K562 (cell line): ENCODE data around the gene LGALS3BP. TPM values are rescaled to one million over a fixed set of nuclear protein-coding genes. Genes with fewer than 3 reads are reported as not detected.

Experiments used
- ARID3A ChIP-seq: IDR thresholded peaks from 2 replicates; pipeline ENCODE4 v1.6.1; 2012; ENCODE audit warnings: low read depth, low read length, improper control_type of control experiment, borderline replicate concordance
- FOXK2 ChIP-seq, 2 experiments: fragments of 450-650 bp; IDR thresholded peaks in 1 of 2; conservative IDR thresholded peaks in 1 of 2; 2 replicates each; pipeline ENCODE4 v1.6.1; 2016; ENCODE audit warnings: low read depth in 2 of 2, mild to moderate bottlenecking in 1 of 2
- GTF2E2 ChIP-seq: fragments of 200-800 bp; sonication (Bioruptor generic); IDR thresholded peaks from 2 replicates; pipeline ENCODE4 v1.6.1; 2016; ENCODE audit warnings: missing genetic modification characterization, missing compliant biosample characterization
- ID3 ChIP-seq, 2 experiments: fragments of 250-450 bp in 1 of 2; fragments of 450-650 bp in 1 of 2; sonication (Bioruptor Pico) in 1 of 2; IDR thresholded peaks; 2 replicates each; pipeline versions ENCODE4 v1.6.1 to v1.8.0; 2016 to 2021; ENCODE audit warnings: mild to moderate bottlenecking in 2 of 2, moderate library complexity in 2 of 2, missing compliant biosample characterization in 1 of 2, missing genetic modification characterization in 1 of 2
- KAT8 ChIP-seq: fragments of 450-650 bp; IDR thresholded peaks from 2 replicates; pipeline ENCODE4 v1.6.1; 2016; ENCODE audit warnings: low read depth, mild to moderate bottlenecking
- KDM4B ChIP-seq, 2 experiments: fragments of 450-650 bp in 1 of 2; sonication (generic) in 1 of 2; IDR thresholded peaks; 2 replicates each; pipeline ENCODE4 v1.6.1; 2016 to 2017; ENCODE audit warnings: borderline replicate concordance in 2 of 2, antibody characterized with exemption in 1 of 2, low read depth in 1 of 2, mild to moderate bottlenecking in 1 of 2
- KHSRP ChIP-seq: fragments of 450-650 bp; IDR thresholded peaks from 2 replicates; pipeline ENCODE4 v1.6.1; 2017
- MCM5 ChIP-seq: fragments of 450-650 bp; IDR thresholded peaks from 2 replicates; pipeline ENCODE4 v1.6.1; 2016; ENCODE audit warnings: low read depth
- MEF2D ChIP-seq: conservative IDR thresholded peaks from 2 replicates; pipeline ENCODE4 v1.6.1; 2016; ENCODE audit warnings: low read depth, missing genetic modification characterization, missing compliant biosample characterization
- MYBL2 ChIP-seq, 2 experiments: fragments of 450-650 bp in 1 of 2; sonication (generic) in 1 of 2; formaldehyde crosslinking in 1 of 2; IDR thresholded peaks; 2 replicates each; pipeline versions ENCODE4 v1.6.1 to v1.8.1; 2017 to 2022; ENCODE audit warnings: borderline replicate concordance in 1 of 2, inconsistent platforms in 1 of 2, low read depth in 1 of 2, mild to moderate bottlenecking in 1 of 2, missing genetic modification reagents in 1 of 2, moderate library complexity in 1 of 2
- NFE2L1 ChIP-seq: fragments of 450-650 bp; IDR thresholded peaks from 2 replicates; pipeline ENCODE4 v1.6.1; 2016; ENCODE audit warnings: missing genetic modification characterization, low read depth, mild to moderate bottlenecking, missing compliant biosample characterization, moderate library complexity, borderline replicate concordance
- NFXL1 ChIP-seq: fragments of 450-650 bp; formaldehyde crosslinking; IDR thresholded peaks from 2 replicates; pipeline ENCODE4 v1.4.0; 2021; ENCODE audit warnings: mild to moderate bottlenecking
- NR2C1 ChIP-seq, 2 experiments: fragments of 450-650 bp; IDR thresholded peaks; 2 replicates each; pipeline ENCODE4 v1.6.1; 2017; ENCODE audit warnings: mild to moderate bottlenecking in 2 of 2, antibody characterized with exemption in 1 of 2, inconsistent platforms in 1 of 2, missing compliant biosample characterization in 1 of 2, missing genetic modification characterization in 1 of 2
- SMAD4 ChIP-seq: fragments of 250-450 bp; sonication (Bioruptor Pico); conservative IDR thresholded peaks from 2 replicates; pipeline ENCODE4 v1.8.0; 2021; ENCODE audit warnings: inconsistent platforms, mild to moderate bottlenecking, moderate library complexity
- ZKSCAN8 ChIP-seq: fragments of 200-800 bp; sonication (Bioruptor generic); IDR thresholded peaks from 2 replicates; pipeline ENCODE4 v1.6.1; 2016; ENCODE audit warnings: missing genetic modification characterization, missing compliant biosample characterization
- ZNF124 ChIP-seq: sonication (generic); formaldehyde crosslinking; IDR thresholded peaks from 2 replicates; pipeline ENCODE4 v1.8.1; 2022; ENCODE audit warnings: missing genetic modification reagents
- ZNF140 ChIP-seq: fragments of 250-450 bp; sonication (Bioruptor Pico); IDR thresholded peaks from 2 replicates; pipeline ENCODE4 v1.8.0; 2021; ENCODE audit warnings: moderate library complexity, mild to moderate bottlenecking, inconsistent platforms
- ZNF707 ChIP-seq: fragments of 250-450 bp; sonication (Bioruptor Pico); conservative IDR thresholded peaks from 2 replicates; pipeline ENCODE4 v1.8.0; 2022; ENCODE audit warnings: inconsistent platforms, mild to moderate bottlenecking, moderate library complexity
- polyA plus RNA-seq, 8 experiments: library from polyadenylated mRNA; depleted of rRNA in 4 of 8; stranded (reverse) in 5 of 8; unstranded in 3 of 8; fragments of >200 nt; fragmentation: Nextera tagmentation in 2 of 8; fragmentation: Illumina TruSeq in 1 of 8; extraction: Ambion mirVana in 2 of 8; extraction: Trizol in 1 of 8; gene quantifications; 2 replicates each; pipeline versions ENCODE4 v1.2.1 to v1.2.3, GENCODE V29; 2011 to 2014; ENCODE audit warnings: inconsistent platforms in 1 of 8, missing spikeins in 1 of 8
- total RNA-seq, 7 experiments: library from RNA; depleted of rRNA in 6 of 7; stranded (reverse); fragments of >200 nt in 6 of 7; fragmentation: Illumina TruSeq in 2 of 7; extraction: Trizol in 2 of 7; gene quantifications; 2 replicates each; pipeline versions ENCODE4 v1.2.1 to v1.2.3, GENCODE V29; 2011 to 2021; ENCODE audit warnings: low replicate concordance in 1 of 7
- TF ChIP-seq, protein P1 (sequence below): fragments of 250-450 bp; sonication (Bioruptor Pico); IDR thresholded peaks from 2 replicates; pipeline ENCODE4 v1.6.1; 2021; ENCODE audit warnings: mild to moderate bottlenecking
- TF ChIP-seq, protein P2 (sequence below): IDR thresholded peaks from 2 replicates; pipeline ENCODE4 v1.6.1; 2016; ENCODE audit warnings: missing genetic modification characterization, missing compliant biosample characterization

The LGALS3BP gene
- total and polyA plus RNA-seq, 9 of the 15 experiments (the other 6 are each of a cell fraction or from before 2014, with no cell fraction given), result 0.39 to 5.3 (median 3.2) TPM

DNA sequence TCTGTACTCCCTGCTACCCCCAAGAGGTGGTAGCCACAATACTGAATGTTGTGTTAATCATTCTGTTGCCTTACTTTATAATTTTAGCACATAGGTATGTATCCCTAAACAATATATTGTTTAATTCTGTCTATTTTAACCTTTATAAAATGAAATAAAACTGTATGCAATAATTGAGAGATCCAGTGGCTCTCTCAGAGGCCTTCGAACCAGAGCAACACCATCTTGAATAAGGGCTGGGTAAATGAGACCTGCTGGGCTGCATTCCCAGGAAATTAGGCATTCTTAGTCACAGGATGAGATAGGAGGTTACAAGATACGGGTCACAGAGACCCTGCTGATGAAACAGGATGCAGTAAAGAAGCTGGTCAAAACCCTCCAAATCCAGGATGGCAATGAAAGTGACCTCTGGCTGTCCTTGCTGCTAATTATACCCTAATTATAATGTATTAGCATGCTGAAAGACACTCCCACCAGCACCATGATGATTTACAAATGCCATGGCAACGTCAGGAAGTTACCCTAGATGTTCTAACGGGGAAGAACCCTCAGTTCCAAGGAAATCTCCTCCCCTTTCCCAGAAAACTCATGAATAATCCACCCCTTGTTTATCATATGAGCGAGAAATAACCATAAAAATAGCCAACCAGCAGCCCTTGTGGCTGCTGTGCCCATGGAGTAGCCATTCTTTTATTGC, 31.9 kb upstream of the LGALS3BP start (continued):
- TF ChIP-seq ID3 (CRISPR knock-in tag; IDR thresholded peaks at IDR 0.05), result peak; percentile 91
- TF ChIP-seq ID3 (tag; IDR thresholded peaks at IDR 0.05), result peak; percentile 91
- peak; percentile 93; the same call in 1 of the 2 replicates for TF ChIP-seq ZNF140
- peak; percentile 96 for TF ChIP-seq NFXL1 (CRISPR knock-in tag)
- no peak for TF ChIP-seq NR2C1 (IDR thresholded peaks at IDR 0.05)
- TF ChIP-seq NR2C1 (tag; IDR thresholded peaks at IDR 0.05), result peak; percentile 96
- TF ChIP-seq, protein P1, sequence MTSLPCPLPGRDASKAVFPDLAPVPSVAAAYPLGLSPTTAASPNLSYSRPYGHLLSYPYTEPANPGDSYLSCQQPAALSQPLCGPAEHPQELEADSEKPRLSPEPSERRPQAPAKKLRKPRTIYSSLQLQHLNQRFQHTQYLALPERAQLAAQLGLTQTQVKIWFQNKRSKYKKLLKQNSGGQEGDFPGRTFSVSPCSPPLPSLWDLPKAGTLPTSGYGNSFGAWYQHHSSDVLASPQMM, result no peak
- TF ChIP-seq SMAD4 (CRISPR knock-in tag), result peak; percentile 100
- TF ChIP-seq, protein P2, sequence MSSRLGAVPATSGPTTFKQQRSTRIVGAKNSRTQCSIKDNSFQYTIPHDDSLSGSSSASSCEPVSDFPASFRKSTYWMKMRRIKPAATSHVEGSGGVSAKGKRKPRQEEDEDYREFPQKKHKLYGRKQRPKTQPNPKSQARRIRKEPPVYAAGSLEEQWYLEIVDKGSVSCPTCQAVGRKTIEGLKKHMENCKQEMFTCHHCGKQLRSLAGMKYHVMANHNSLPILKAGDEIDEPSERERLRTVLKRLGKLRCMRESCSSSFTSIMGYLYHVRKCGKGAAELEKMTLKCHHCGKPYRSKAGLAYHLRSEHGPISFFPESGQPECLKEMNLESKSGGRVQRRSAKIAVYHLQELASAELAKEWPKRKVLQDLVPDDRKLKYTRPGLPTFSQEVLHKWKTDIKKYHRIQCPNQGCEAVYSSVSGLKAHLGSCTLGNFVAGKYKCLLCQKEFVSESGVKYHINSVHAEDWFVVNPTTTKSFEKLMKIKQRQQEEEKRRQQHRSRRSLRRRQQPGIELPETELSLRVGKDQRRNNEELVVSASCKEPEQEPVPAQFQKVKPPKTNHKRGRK (tag), result no peak
- TF ChIP-seq MCM5, result no peak
- TF ChIP-seq ZKSCAN8 (CRISPR knock-in tag), result peak; percentile 98
- peak; percentile 61; the same call in 1 of the 2 replicates for TF ChIP-seq NFE2L1 (tag)
- no peak for TF ChIP-seq ZNF124 (CRISPR knock-in tag)
- peak; percentile 96 for TF ChIP-seq MEF2D (tag)
- no peak for TF ChIP-seq KAT8
- TF ChIP-seq FOXK2 (conservative IDR thresholded peaks at IDR 0.05 in 1 of 2, IDR thresholded peaks at IDR 0.05 in 1 of 2; ENCODE audit: low read depth in 2 of 2), result peak; percentile 36 to 62; a peak in 2 of 4 replicates
- peak; percentile 69; the same call in 1 of the 2 replicates for TF ChIP-seq ZNF707
- TF ChIP-seq GTF2E2 (tag), result peak; percentile 98
- no peak for TF ChIP-seq KHSRP
- no peak for TF ChIP-seq MYBL2 (IDR thresholded peaks at IDR 0.05; ENCODE audit: low read depth)
- TF ChIP-seq MYBL2 (CRISPR knock-in tag; IDR thresholded peaks at IDR 0.05; ENCODE audit: borderline replicate concordance), result no peak
- TF ChIP-seq ARID3A, result no peak
- TF ChIP-seq KDM4B (IDR thresholded peaks at IDR 0.05; ENCODE audit: borderline replicate concordance in 2 of 2, low read depth in 1 of 2), result no peak
